ENCODE measurements around the gene DNAJC1. TPM values are rescaled to one million over a fixed set of nuclear protein-coding genes. Genes with fewer than 3 reads are reported as not detected.

DNAJC1 gene
- polyA plus RNA-seq, 1 donor from 2014 or later = 15.9 TPM

- peaks cover 4% of the 10 kb centered on the region for H3K79me2 ChIP-seq (replicated peaks; ENCODE audit: insufficient read depth, low read length)
- H3K27ac ChIP-seq (ENCODE audit: low read length) = no peak overlapping the region
- no peaks in the 10 kb centered on the region for H4K20me1 ChIP-seq (ENCODE audit: insufficient read depth)
- no peak overlapping the region for H2AFZ ChIP-seq (ENCODE audit: low read depth, low read length)
- no peaks in the 10 kb centered on the region for H3K27me3 ChIP-seq (ENCODE audit: insufficient read depth, low read depth, low read length)
- no peak overlapping the region for H3K4me2 ChIP-seq (ENCODE audit: low read length)
- no peaks in the 10 kb centered on the region for H3K9me3 ChIP-seq (ENCODE audit: low read length)
- no peaks in the 10 kb centered on the region for H3K9me2 ChIP-seq (ENCODE audit: insufficient read depth, low read length)
- no peak overlapping the region for H3K4me3 ChIP-seq (ENCODE audit: low read length)
- H3F3A ChIP-seq (ENCODE audit: insufficient read depth, low read length, poor library complexity, severe bottlenecking) = no peaks in the 10 kb centered on the region
- H3K36me3 ChIP-seq (ENCODE audit: insufficient read depth, low read length) = no peaks in the 10 kb centered on the region
- no peak overlapping the region for H3K9ac ChIP-seq (ENCODE audit: low read length)
- TF ChIP-seq REST (IDR thresholded peaks at IDR 0.05; ENCODE audit: borderline replicate concordance) (no peak), TAF1 (IDR thresholded peaks at IDR 0.05; ENCODE audit: low read depth) (no peak), POLR2AphosphoS5 (IDR thresholded peaks at IDR 0.05) (no peak), MXI1 (conservative IDR thresholded peaks at IDR 0.05; ENCODE audit: poor library complexity, severe bottlenecking) (no peak), EZH2 (IDR thresholded peaks at IDR 0.05; ENCODE audit: borderline replicate concordance, insufficient read depth, low read length, poor library complexity, severe bottlenecking) (no peak)
Measured at GRCh38 chr10:21978191-21978862, 25.2 kb downstream of the DNAJC1 start.

- TF ChIP-seq EZH2 (IDR thresholded peaks at IDR 0.05; ENCODE audit: borderline replicate concordance, insufficient read depth, low read length, poor library complexity, severe bottlenecking) (no peak), RAD21 (conservative IDR thresholded peaks at IDR 0.05) (no peak), SMC3 (conservative IDR thresholded peaks at IDR 0.05; ENCODE audit: poor library complexity) (no peak), POLR2AphosphoS5 (IDR thresholded peaks at IDR 0.05) (no peak), REST (IDR thresholded peaks at IDR 0.05; ENCODE audit: borderline replicate concordance) (no peak), MXI1 (conservative IDR thresholded peaks at IDR 0.05; ENCODE audit: poor library complexity, severe bottlenecking) (no peak), TAF1 (IDR thresholded peaks at IDR 0.05; ENCODE audit: low read depth) (no peak), EP300 (conservative IDR thresholded peaks at IDR 0.05; ENCODE audit: poor library complexity, severe bottlenecking) (no peak), CTCF (IDR thresholded peaks at IDR 0.05; ENCODE audit: poor library complexity, severe bottlenecking) (no peak)
- no peaks in the 10 kb centered on the region for H4K20me1 ChIP-seq (ENCODE audit: insufficient read depth)
Measured at GRCh38 chr10:21976739-21977138, 26.8 kb downstream of the DNAJC1 start.

More at GRCh38 chr10:21976739-21977138, 26.8 kb downstream of the DNAJC1 start:
- Histone ChIP-seq H3K4me2 (ENCODE audit: low read length) (no peak overlapping the region), H3K4me3 (ENCODE audit: low read length) (no peak overlapping the region), H3K9me2 (ENCODE audit: insufficient read depth, low read length) (no peaks in the 10 kb centered on the region), H3K9me3 (ENCODE audit: low read length) (no peaks in the 10 kb centered on the region), H3K9ac (ENCODE audit: low read length) (no peak overlapping the region), H3K27ac (ENCODE audit: low read length) (no peak overlapping the region), H3F3A (ENCODE audit: insufficient read depth, low read length, poor library complexity, severe bottlenecking) (no peaks in the 10 kb centered on the region), H3K27me3 (ENCODE audit: insufficient read depth, low read depth, low read length) (no peaks in the 10 kb centered on the region), H3K79me2 (replicated peaks; ENCODE audit: insufficient read depth, low read length) (peaks cover 4% of the 10 kb centered on the region), H3K36me3 (ENCODE audit: insufficient read depth, low read length) (no peaks in the 10 kb centered on the region), H2AFZ (ENCODE audit: low read depth, low read length) (no peak overlapping the region)

Data from neural cell (in vitro differentiated cells).